GM19395 (cell line): Measurements from ENCODE around the gene MACROD2.
"Not testable (repeated sequence)": the region's sequence is repeated elsewhere in the genome, so short reads cannot be mapped to it uniquely, and the experiment has no call there.

Experiments
- ATAC-seq: cut with Tn5 transposase; IDR thresholded peaks from one replicate; pipeline ENCODE4 v1.9.1; 2021; ENCODE audit warnings: mild to moderate bottlenecking, moderate library complexity; ENCODE audit not compliant: unreplicated experiment

The MACROD2 gene

DNA sequence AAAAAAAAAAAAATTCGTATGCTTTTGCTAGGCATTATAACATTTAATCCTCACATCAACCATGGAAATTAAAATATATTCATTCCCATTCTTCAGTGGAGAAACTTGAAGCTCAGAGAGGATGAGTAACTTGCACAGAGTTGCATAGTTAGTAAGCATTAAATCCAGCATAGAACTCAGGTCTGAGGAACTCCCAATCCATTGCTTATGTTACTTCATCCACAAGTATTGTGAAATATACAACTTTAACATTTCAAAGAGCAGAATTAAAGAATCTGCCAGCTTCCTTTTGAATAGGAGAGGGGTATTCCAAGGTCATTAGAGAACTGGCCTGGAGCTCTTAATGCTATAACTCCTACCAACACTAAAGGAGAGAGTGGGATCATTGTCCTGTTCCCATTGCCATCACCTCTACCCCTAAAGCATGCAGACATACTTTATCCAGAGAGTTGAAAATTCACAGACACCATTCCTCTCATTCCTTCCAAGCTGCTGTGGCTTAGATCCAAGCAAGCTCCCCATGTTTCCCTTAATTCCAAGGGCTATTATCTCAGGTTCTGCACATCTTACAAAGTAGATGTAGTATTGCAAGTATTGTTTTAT lies 250.2 kb downstream of the MACROD2 start:
- ATAC-seq: no peak

GRCh38 chr20:14259689-14260088 lies 264.4 kb downstream of the MACROD2 start:
- ATAC-seq: no peak

- no peak for ATAC-seq
Measured at GRCh38 chr20:14260367-14260766, 265.1 kb downstream of the MACROD2 start.

DNA sequence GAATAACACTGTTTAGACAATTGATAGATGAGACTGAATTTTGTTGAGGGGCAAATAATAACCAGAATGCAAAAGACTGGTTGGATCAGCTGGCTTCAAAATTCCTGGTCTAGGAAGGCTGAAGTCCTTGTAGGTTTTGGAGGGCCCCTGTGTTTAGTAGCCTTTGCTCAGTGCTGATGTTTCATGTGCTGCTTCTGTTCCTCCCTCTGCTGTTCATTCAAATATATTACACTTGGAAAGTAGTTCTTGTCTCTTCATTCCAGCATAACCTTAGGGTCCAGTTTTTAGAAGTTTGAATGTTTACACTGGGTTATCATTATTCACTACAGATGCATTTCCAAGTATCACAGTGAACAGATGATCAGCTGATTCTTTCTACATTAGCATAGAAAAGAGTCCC lies 269.6 kb downstream of the MACROD2 start:
- ATAC-seq: no peak

DNA sequence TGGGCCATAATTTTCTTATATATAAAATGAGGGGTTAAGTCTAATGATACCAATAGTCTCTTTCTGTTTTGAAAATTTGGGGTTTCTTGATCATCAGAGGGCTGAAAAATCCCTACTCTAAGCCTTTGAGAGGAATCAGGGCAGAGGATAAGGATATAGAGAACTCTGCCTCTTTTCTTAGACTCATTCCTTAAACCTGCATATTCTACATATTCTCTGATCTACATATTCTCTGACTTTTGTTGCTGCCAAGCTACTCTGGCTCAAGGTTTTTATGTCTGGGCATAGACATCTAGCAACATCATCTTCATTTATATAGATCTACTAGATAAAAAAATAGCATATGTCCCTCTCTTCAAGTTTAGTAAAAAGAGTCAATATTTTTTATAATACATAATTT lies 270.9 kb downstream of the MACROD2 start:
- no peak for ATAC-seq

GRCh38 chr20:14270751-14271150 lies 275.4 kb downstream of the MACROD2 start:
- ATAC-seq: not testable (repeated sequence)

GRCh38 chr20:14282140-14282539 lies 286.8 kb downstream of the MACROD2 start:
- ATAC-seq: no peak

GRCh38 chr20:14284443-14284842 lies 289.1 kb downstream of the MACROD2 start:
- ATAC-seq: no peak

DNA sequence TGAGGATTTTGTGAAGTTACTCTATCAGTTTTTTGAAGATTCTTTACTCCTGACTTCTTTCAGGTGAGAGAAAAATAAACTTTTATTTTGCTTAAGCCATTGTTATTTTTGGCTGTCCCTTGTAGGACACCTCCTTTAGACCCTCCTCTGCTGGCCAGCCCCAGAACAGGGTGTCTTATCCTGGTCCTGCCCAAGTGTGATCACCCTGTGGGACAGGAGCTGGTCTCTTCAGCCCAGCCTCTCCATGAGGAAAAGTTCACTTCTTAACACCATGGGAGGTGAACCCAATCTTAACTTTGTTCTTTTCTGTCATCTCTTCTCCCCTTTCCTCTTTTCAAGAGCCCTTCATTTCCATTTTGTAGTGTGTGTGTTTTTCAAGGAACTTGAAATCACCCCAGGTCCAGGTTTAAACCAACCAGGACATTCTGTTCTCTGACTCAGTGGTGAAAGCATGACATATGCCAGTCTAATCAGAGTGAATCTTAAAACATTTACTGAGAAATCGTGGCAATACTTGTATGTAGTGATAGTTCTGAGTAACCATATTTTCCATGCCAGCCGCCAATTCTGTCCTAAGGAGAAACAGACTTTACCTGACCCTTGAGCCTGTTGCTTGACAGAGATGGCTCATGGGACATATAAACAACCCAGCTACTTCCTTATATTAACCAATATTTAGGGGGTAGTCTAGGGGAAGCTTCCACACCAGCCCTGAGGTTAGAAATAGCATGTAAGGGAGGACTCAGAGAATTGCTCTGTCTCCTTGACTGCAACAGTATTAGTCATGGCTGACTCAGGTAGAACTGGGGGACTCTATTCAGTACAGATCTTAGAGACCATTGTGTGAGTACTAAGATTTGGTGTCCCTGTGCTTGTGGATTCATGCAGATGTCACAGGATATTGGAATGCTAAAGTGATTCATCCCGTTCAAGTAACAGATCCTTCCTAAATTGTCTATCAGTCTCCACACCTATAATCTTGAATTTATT lies 293.3 kb downstream of the MACROD2 start:
- no peak for ATAC-seq

GRCh38 chr20:14291502-14291901 lies 296.2 kb downstream of the MACROD2 start:
- no peak for ATAC-seq

DNA sequence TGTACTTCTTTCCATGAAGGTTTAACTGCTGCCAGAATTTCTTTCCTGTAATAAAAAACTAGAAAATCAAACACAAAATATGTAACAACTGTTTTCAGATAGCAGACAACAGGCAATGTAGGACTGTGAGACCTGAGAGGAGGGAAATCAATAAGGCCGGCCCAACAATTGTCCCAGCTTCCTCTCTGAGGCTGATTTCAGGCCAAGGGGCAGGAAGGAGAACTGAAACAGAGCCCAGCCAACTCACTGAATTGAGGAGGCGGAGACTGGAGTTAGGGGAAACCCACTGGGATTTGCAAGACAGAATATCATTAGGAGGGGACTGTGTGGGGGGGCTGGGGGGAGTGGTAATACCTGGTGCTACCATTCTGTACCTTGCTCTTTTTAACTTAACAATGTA lies 299.9 kb downstream of the MACROD2 start:
- no peak for ATAC-seq

DNA sequence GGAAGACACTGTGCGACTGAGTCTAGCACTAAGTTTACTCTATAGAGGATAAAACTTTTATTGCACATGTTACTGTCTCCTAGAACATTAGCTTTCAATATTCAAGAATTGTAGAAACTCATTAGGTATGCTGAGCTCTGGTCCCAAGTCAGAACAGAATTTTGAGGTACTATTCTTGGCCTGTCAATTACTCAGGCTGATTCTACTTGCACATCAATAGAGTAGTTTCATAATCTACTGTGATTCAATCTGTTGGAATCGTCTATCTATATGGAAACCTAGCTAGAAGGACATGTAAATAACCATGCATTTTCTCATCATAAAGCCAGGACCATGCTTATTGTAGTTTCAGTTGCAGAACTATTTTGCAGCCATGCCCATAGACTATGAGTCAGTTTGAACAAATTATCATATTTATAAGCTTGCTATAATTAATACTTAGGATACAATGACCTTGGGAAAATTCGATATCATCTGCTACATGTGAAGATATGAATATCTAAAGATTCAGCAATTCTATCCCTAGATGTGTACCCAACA lies 300.5 kb downstream of the MACROD2 start:
- no peak for ATAC-seq

DNA sequence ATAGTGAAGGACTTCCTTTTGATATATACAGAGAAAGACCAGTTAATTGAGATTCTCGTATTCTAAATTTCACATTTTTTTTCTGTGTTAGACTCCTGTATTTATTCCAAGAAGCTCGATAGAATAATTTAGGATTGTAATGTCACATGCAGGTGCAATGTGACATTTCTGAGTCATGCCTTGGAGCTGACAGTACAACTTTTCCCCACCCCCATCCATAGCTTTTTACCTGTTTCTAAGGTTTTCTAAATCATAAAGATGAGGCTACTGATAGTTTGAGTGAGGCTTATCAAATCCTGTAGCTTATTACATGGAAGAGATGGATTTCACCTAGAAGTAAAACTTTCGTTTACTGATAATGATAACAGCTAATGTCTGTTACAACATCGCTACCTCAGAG lies 304.5 kb downstream of the MACROD2 start:
- no peak for ATAC-seq

GRCh38 chr20:14303106-14303505 lies 307.8 kb downstream of the MACROD2 start:
- no peak for ATAC-seq

GRCh38 chr20:14303651-14304050 lies 308.3 kb downstream of the MACROD2 start:
- ATAC-seq: no peak

DNA sequence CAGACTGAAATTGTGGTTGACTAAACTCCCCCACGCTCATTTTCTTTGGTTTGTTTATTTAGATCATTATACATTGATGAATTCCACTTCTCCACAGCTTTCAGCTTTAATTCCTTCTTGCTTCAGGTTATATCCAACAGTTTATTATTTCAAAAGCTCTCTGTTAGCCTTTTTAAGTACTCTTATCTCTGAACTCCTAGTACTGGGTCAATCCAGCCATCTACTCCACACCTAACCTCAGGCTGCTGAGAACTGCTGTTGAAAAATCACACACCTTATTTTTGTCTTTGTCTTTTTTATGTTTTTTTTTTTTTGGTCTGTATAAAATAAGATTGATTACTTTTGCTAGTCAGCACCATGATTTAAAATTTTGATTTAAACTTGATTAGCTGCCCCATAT lies 309.2 kb downstream of the MACROD2 start:
- no peak for ATAC-seq

DNA sequence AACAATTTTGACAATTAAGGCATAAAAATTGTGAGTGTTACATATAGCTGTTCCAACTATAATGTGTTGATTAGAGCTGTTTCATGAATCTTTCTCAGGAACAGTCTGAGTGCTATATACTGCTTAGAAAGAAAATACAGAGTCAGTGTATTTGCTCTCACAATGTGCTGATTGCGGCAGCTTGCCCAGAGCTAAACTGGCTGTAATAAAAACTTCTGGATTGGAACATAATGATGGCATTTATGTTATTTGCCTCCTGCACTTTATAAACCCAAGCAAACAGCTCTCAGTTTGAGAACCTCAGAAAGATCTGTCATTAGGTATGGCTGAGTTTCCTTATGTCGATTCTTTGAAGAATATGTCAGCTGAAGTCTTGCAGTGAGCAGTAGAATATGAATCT lies 312.6 kb downstream of the MACROD2 start:
- ATAC-seq: no peak

GRCh38 chr20:14310977-14311627 lies 315.8 kb downstream of the MACROD2 start:
- ATAC-seq: no peak

- ATAC-seq: no peak
Measured at GRCh38 chr20:14312001-14312400, 316.7 kb downstream of the MACROD2 start.

- ATAC-seq: no peak
Measured at GRCh38 chr20:14313341-14314020, 318.2 kb downstream of the MACROD2 start.

GRCh38 chr20:14319704-14320103 lies 324.4 kb downstream of the MACROD2 start:
- no peak for ATAC-seq
